H1 (cell line): ENCODE data around the gene BPI.

ENCODE experiments used
- EP300 ChIP-seq, 2 experiments: IDR thresholded peaks; 1 replicate in 1 of 2; 2 replicates in 1 of 2; pipeline ENCODE4 v1.6.1; 2011 to 2012; ENCODE audit warnings: low read depth in 2 of 2, low read length in 2 of 2, mild to moderate bottlenecking in 2 of 2, borderline replicate concordance in 1 of 2, inconsistent platforms in 1 of 2, moderate library complexity in 1 of 2
- HDAC2 ChIP-seq, 2 experiments: fragments of 300-600 bp in 1 of 2; sonication (generic) in 1 of 2; IDR thresholded peaks; 2 replicates each; pipeline ENCODE4 v1.6.1; 2011 to 2012; ENCODE audit warnings: low read depth in 2 of 2, low read length in 2 of 2, mild to moderate bottlenecking in 2 of 2, moderate library complexity in 2 of 2, borderline replicate concordance in 1 of 2, inconsistent platforms in 1 of 2
- MAFK ChIP-seq: IDR thresholded peaks from 2 replicates; pipeline ENCODE4 v1.6.1; 2012; ENCODE audit warnings: low read depth, mild to moderate bottlenecking, improper control_type of control experiment, low read length
- POLR2A ChIP-seq, 2 experiments: IDR thresholded peaks; 1 replicate in 1 of 2; 2 replicates in 1 of 2; pipeline ENCODE4 v1.6.1; 2011; ENCODE audit warnings: low read depth in 2 of 2, low read length in 2 of 2, mild to moderate bottlenecking in 2 of 2; ENCODE audit errors: control extremely low read depth in 1 of 2
- ZNF274 ChIP-seq: IDR thresholded peaks from 2 replicates; pipeline ENCODE4 v1.7.0; 2012; ENCODE audit warnings: low read length, borderline replicate concordance; ENCODE audit errors: extremely low read depth
- TF ChIP-seq, protein P1 (sequence below), 3 experiments: IDR thresholded peaks; 1 replicate in 2 of 3; 2 replicates in 1 of 3; pipeline versions ENCODE4 v1.5.1 to v1.6.1; 2011; ENCODE audit warnings: low read length in 3 of 3, mild to moderate bottlenecking in 3 of 3, inconsistent platforms in 2 of 3, low read depth in 1 of 3, moderate library complexity in 1 of 3; ENCODE audit not compliant: insufficient read depth in 1 of 3; ENCODE audit errors: control extremely low read depth in 1 of 3
- TF ChIP-seq, protein P2 (sequence below): IDR thresholded peaks from 2 replicates; pipeline ENCODE4 v1.6.1; 2011; ENCODE audit warnings: low read length, improper control_type of control experiment

DNA sequence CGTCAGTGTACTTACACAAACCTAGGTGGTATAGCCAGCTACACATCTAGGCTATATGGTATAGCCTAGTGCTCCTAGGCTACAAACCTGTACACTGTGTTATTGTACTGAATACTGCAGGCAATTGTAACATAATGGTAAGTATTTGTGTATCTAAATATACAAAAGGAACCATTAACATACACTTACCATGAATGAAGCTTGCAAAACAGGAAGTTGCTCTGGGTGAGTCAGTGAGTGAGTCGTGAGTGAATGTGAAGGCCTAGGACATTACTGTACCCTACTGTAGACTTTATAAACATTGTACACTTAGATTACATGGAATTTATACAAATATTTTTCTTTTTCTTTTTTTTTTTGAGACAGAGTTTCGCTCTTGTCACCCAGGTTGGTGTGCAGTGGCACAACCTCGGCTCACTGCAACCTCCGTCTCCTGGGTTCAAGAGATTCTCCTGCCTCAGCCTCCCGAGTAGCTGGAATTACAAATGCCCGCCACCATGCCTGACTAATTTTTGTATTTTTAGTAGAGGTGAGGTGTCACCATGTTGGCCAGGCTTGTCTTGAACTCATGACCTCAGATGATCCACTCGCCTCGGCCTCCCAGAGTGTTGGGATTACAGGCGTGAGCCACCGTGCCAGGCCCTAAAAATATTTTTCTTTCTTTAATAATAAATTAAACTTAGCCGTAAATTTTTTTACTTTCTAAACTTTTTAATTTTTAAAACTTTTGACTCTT lies 28.0 kb upstream of the BPI start:
- no peak for TF ChIP-seq POLR2A (IDR thresholded peaks at IDR 0.05; ENCODE audit: control extremely low read depth in 1 of 2, low read depth in 2 of 2, low read length in 2 of 2)
- no peak for TF ChIP-seq EP300 (IDR thresholded peaks at IDR 0.05; ENCODE audit: borderline replicate concordance in 1 of 2, low read depth in 2 of 2, low read length in 2 of 2)
- no peak for TF ChIP-seq ZNF274
- TF ChIP-seq MAFK, result no peak
- TF ChIP-seq, protein P1, sequence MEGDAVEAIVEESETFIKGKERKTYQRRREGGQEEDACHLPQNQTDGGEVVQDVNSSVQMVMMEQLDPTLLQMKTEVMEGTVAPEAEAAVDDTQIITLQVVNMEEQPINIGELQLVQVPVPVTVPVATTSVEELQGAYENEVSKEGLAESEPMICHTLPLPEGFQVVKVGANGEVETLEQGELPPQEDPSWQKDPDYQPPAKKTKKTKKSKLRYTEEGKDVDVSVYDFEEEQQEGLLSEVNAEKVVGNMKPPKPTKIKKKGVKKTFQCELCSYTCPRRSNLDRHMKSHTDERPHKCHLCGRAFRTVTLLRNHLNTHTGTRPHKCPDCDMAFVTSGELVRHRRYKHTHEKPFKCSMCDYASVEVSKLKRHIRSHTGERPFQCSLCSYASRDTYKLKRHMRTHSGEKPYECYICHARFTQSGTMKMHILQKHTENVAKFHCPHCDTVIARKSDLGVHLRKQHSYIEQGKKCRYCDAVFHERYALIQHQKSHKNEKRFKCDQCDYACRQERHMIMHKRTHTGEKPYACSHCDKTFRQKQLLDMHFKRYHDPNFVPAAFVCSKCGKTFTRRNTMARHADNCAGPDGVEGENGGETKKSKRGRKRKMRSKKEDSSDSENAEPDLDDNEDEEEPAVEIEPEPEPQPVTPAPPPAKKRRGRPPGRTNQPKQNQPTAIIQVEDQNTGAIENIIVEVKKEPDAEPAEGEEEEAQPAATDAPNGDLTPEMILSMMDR (IDR thresholded peaks at IDR 0.05; ENCODE audit: control extremely low read depth in 1 of 3, insufficient read depth in 1 of 3, low read depth in 1 of 3, low read length in 3 of 3), result no peak
- TF ChIP-seq, protein P2, sequence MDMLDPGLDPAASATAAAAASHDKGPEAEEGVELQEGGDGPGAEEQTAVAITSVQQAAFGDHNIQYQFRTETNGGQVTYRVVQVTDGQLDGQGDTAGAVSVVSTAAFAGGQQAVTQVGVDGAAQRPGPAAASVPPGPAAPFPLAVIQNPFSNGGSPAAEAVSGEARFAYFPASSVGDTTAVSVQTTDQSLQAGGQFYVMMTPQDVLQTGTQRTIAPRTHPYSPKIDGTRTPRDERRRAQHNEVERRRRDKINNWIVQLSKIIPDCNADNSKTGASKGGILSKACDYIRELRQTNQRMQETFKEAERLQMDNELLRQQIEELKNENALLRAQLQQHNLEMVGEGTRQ, result no peak
- TF ChIP-seq HDAC2 (IDR thresholded peaks at IDR 0.05; ENCODE audit: borderline replicate concordance in 1 of 2, low read depth in 2 of 2, low read length in 2 of 2), result no peak
